H9 (cell line): Measurements from ENCODE around the gene TMEM151B. TPM values are rescaled to one million over a fixed set of nuclear protein-coding genes. Genes with fewer than 3 reads are reported as not detected.

ENCODE experiments used
- DNase-seq: peaks from one replicate; pipeline ENCODE4 v3.0.0-alpha.2; 2017
- H2AFZ ChIP-seq: one replicate; pipeline ENCODE4 v1.6.1; 2013; ENCODE audit warnings: mild to moderate bottlenecking, low read length, control low read depth, moderate library complexity
- H2AK5ac ChIP-seq: 2 replicates; pipeline ENCODE4 v1.6.1; 2013; ENCODE audit warnings: low read length, control low read depth, mixed read lengths; ENCODE audit not compliant: insufficient read length
- H2BK120ac ChIP-seq: one replicate; pipeline ENCODE4 v1.6.1; 2013; ENCODE audit warnings: low read depth, mild to moderate bottlenecking, low read length, control low read depth, inconsistent platforms; ENCODE audit not compliant: poor library complexity, severe bottlenecking
- H2BK12ac ChIP-seq: 2 replicates; pipeline ENCODE4 v1.6.1; 2013; ENCODE audit warnings: low read length, control low read depth, mixed read lengths, low read depth; ENCODE audit not compliant: insufficient read length
- H2BK15ac ChIP-seq: 2 replicates; pipeline ENCODE4 v1.6.1; 2013; ENCODE audit warnings: low read depth, low read length, control low read depth
- H2BK20ac ChIP-seq: one replicate; pipeline ENCODE4 v1.6.1; 2013; ENCODE audit warnings: low read depth, mild to moderate bottlenecking, low read length, control low read depth, inconsistent platforms; ENCODE audit not compliant: poor library complexity, severe bottlenecking
- H2BK5ac ChIP-seq: 2 replicates; pipeline ENCODE4 v1.6.1; 2013; ENCODE audit warnings: low read length, control low read depth, mixed read lengths; ENCODE audit not compliant: insufficient read length
- H3K14ac ChIP-seq: 2 replicates; pipeline ENCODE4 v1.6.1; 2013; ENCODE audit warnings: low read length, control low read depth; ENCODE audit not compliant: insufficient read depth
- H3K18ac ChIP-seq: 2 replicates; pipeline ENCODE4 v1.6.1; 2013; ENCODE audit warnings: low read depth, mild to moderate bottlenecking, mixed read lengths, low read length, control low read depth; ENCODE audit not compliant: insufficient read length
- H3K23ac ChIP-seq: 2 replicates; pipeline ENCODE4 v1.6.1; 2013; ENCODE audit warnings: low read length, control low read depth, mixed read lengths, low read depth; ENCODE audit not compliant: insufficient read length
- H3K23me2 ChIP-seq: 2 replicates; pipeline ENCODE4 v1.6.1; 2013; ENCODE audit warnings: low read depth, mild to moderate bottlenecking, mixed read lengths, low read length, control low read depth; ENCODE audit not compliant: insufficient read length, poor library complexity, severe bottlenecking
- H3K27ac ChIP-seq: 2 replicates; pipeline ENCODE4 v1.5.1; 2013; ENCODE audit warnings: low read length, control low read depth, mixed read lengths, low read depth; ENCODE audit not compliant: insufficient read length
- H3K27me3 ChIP-seq: 2 replicates; pipeline ENCODE4 v1.6.1; 2013; ENCODE audit warnings: low read length, control low read depth, inconsistent platforms; ENCODE audit not compliant: insufficient read depth
- H3K4ac ChIP-seq: 2 replicates; pipeline ENCODE4 v1.6.1; 2013; ENCODE audit warnings: low read depth, mild to moderate bottlenecking, control low read depth, inconsistent platforms, low read length, moderate library complexity
- H3K4me1 ChIP-seq: 2 replicates; pipeline ENCODE4 v1.6.1; 2013; ENCODE audit warnings: low read length, control low read depth, inconsistent platforms; ENCODE audit not compliant: insufficient read depth
- H3K4me2 ChIP-seq: 2 replicates; pipeline ENCODE4 v1.6.1; 2013; ENCODE audit warnings: low read length, control low read depth, mixed read lengths; ENCODE audit not compliant: insufficient read length, insufficient read depth
- H3K56ac ChIP-seq: 2 replicates; pipeline ENCODE4 v1.6.1; 2013; ENCODE audit warnings: low read depth, mild to moderate bottlenecking, mixed read lengths, low read length, control low read depth; ENCODE audit not compliant: insufficient read length
- H3K79me1 ChIP-seq: 2 replicates; pipeline ENCODE4 v1.6.1; 2013; ENCODE audit warnings: low read depth, mild to moderate bottlenecking, moderate library complexity, low read length, control low read depth, inconsistent platforms; ENCODE audit not compliant: insufficient read depth, poor library complexity, severe bottlenecking
- H3K79me2 ChIP-seq: 2 replicates; pipeline ENCODE4 v1.6.1; 2013; ENCODE audit warnings: low read length, control low read depth, inconsistent platforms; ENCODE audit not compliant: insufficient read depth
- H3K9ac ChIP-seq: 2 replicates; pipeline ENCODE4 v1.6.1; 2013; ENCODE audit warnings: low read length, control low read depth, mixed read lengths; ENCODE audit not compliant: insufficient read length; ENCODE audit errors: extremely low read depth
- H3K9me3 ChIP-seq: one replicate; pipeline ENCODE4 v1.6.1; 2013; ENCODE audit warnings: low read depth, low read length, inconsistent platforms; ENCODE audit not compliant: control insufficient read depth
- H3T11ph ChIP-seq: one replicate; pipeline ENCODE4 v1.6.1; 2013; ENCODE audit warnings: mild to moderate bottlenecking, low read length, control low read depth, inconsistent platforms
- H4K20me1 ChIP-seq: one replicate; pipeline ENCODE4 v1.6.1; 2013; ENCODE audit not compliant: control insufficient read depth, insufficient read length, insufficient read depth
- H4K5ac ChIP-seq: 2 replicates; pipeline ENCODE4 v1.6.1; 2013; ENCODE audit warnings: low read depth, mild to moderate bottlenecking, mixed read lengths, low read length, control low read depth; ENCODE audit not compliant: insufficient read length
- H4K8ac ChIP-seq: replicated peaks from 2 replicates; pipeline ENCODE4 v1.6.1; 2013; ENCODE audit warnings: low read length, control low read depth, mixed read lengths, low read depth; ENCODE audit not compliant: insufficient read length
- H4K91ac ChIP-seq: 2 replicates; pipeline ENCODE4 v1.6.1; 2013; ENCODE audit warnings: low read depth, mild to moderate bottlenecking, moderate library complexity, mixed read lengths, low read length, control low read depth; ENCODE audit not compliant: insufficient read length
- H3K27ac Mint-ChIP-seq, 3 experiments: 2 replicates in 2 of 3; 3 replicates in 1 of 3; pipeline ENCODE4 v1.8.0; 2020 to 2021; ENCODE audit warnings: mixed read lengths in 3 of 3, mild to moderate bottlenecking in 1 of 3, moderate library complexity in 1 of 3
- H3K27me3 Mint-ChIP-seq: 2 replicates; pipeline ENCODE4 v1.8.0; 2021; ENCODE audit warnings: low read depth, mild to moderate bottlenecking, moderate library complexity, mixed read lengths
- H3K36me3 Mint-ChIP-seq, 3 experiments: 2 replicates in 2 of 3; 3 replicates in 1 of 3; pipeline ENCODE4 v1.8.0; 2020 to 2021; ENCODE audit warnings: low read depth in 3 of 3, mixed read lengths in 3 of 3; ENCODE audit not compliant: insufficient read depth in 1 of 3
- H3K4me1 Mint-ChIP-seq, 2 experiments: 2 replicates each; pipeline ENCODE4 v1.8.0; 2020; ENCODE audit warnings: mixed read lengths in 2 of 2
- H3K4me3 Mint-ChIP-seq, 2 experiments: 2 replicates in 1 of 2; 3 replicates in 1 of 2; pipeline ENCODE4 v1.8.0; 2020 to 2021; ENCODE audit warnings: mild to moderate bottlenecking in 2 of 2, mixed read lengths in 2 of 2, moderate library complexity in 1 of 2
- H3K9me3 Mint-ChIP-seq, 2 experiments: 2 replicates in 1 of 2; 3 replicates in 1 of 2; pipeline ENCODE4 v1.8.0; 2020; ENCODE audit warnings: mild to moderate bottlenecking in 2 of 2, mixed read lengths in 2 of 2, moderate library complexity in 1 of 2
- WGBS: extraction: QIAGEN DNeasy Blood & Tissue Kit; methylation state at CpG from one replicate; pipeline ENCODE4 v1.1.7; 2013; ENCODE audit warnings: missing lambda C conversion rate, low lambda C conversion rate, mixed read lengths; ENCODE audit not compliant: insufficient read length; ENCODE audit errors: extremely low coverage; 5-methylcytosine and 5-hydroxymethylcytosine counted together
- total RNA-seq: library from RNA; stranded (reverse); gene quantifications from 2 replicates; pipeline ENCODE4 v1.2.1, GENCODE V29; 2021
- TF ChIP-seq, protein P1 (sequence below): fragments of 200-600 bp; sonication (generic); conservative IDR thresholded peaks from 3 replicates; pipeline ENCODE4 v1.8.0; 2021; ENCODE audit warnings: antibody characterized with exemption, mild to moderate bottlenecking

TMEM151B gene
- total RNA-seq, 1 experiment from 2014 or later = 2.4 TPM

DNA sequence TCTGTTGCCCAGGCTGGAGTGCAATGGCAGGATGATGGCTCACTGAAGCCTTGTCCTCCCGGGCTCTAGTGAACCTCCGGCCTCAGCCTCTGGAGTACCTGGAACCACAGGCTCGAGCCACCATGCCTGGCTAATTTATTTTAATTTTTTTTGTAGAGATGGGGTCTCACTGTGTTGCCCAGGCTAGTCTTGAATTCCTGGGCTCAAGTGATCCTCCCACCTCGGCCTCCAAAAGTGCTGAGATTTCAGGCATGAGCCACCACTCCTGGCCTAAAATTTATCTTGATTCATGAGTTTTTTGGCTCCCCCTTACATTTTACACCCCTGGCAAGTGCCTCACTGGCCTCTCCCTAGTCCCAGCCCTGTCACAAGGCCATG is 49.3 kb upstream of the TMEM151B start:
- Mint-ChIP-seq H3K4me1 (peaks cover 67 to 70% of the 10 kb centered on the region in 2 experiments), H3K27me3 (peaks cover 3% of the 10 kb centered on the region), H3K27ac (peak overlapping the region in 2 of 3 experiments; percentile 81 to 85; a peak in 5 of 7 replicates), H3K9me3 (no peaks in the 10 kb centered on the region; a peak in 1 of 5 replicates), H3K36me3 (peaks cover 0 to 3% (median 0%) of the 10 kb centered on the region in 3 experiments; a peak in 2 of 7 replicates), H3K4me3 (peak overlapping the region in 1 of 2 experiments; percentile 47; a peak in 2 of 5 replicates)
- Histone ChIP-seq H3K27me3 (no peaks in the 10 kb centered on the region), H3K9ac (no peak overlapping the region), H3K4me1 (peaks cover 22% of the 10 kb centered on the region; the same call in 1 of the 2 replicates), H2BK15ac (no peak overlapping the region), H3K4ac (no peak overlapping the region), H3K23ac (no peak overlapping the region), H2AFZ (no peak overlapping the region), H3K79me2 (peaks cover 13% of the 10 kb centered on the region; the same call in 1 of the 2 replicates), H3K27ac (no peak overlapping the region), H3K56ac (no peak overlapping the region), H3T11ph (no peak overlapping the region), H3K9me3 (no peaks in the 10 kb centered on the region), H2BK20ac (no peak overlapping the region), H3K4me2 (no peak overlapping the region), H2BK12ac (no peak overlapping the region), H4K5ac (no peak overlapping the region), H2BK120ac (no peak overlapping the region), H2AK5ac (no peak overlapping the region), H3K14ac (no peak overlapping the region), H3K18ac (no peak overlapping the region), H4K20me1 (no peaks in the 10 kb centered on the region), H3K79me1 (peaks cover 13% of the 10 kb centered on the region), H4K8ac (no peak overlapping the region), H2BK5ac (no peak overlapping the region), H4K91ac (no peak overlapping the region), H3K23me2 (peaks cover 22% of the 10 kb centered on the region)
- DNase-seq = no peak
- no CpG with 5 or more reads among the region's 4 CpGs for WGBS
- TF ChIP-seq, protein P1, sequence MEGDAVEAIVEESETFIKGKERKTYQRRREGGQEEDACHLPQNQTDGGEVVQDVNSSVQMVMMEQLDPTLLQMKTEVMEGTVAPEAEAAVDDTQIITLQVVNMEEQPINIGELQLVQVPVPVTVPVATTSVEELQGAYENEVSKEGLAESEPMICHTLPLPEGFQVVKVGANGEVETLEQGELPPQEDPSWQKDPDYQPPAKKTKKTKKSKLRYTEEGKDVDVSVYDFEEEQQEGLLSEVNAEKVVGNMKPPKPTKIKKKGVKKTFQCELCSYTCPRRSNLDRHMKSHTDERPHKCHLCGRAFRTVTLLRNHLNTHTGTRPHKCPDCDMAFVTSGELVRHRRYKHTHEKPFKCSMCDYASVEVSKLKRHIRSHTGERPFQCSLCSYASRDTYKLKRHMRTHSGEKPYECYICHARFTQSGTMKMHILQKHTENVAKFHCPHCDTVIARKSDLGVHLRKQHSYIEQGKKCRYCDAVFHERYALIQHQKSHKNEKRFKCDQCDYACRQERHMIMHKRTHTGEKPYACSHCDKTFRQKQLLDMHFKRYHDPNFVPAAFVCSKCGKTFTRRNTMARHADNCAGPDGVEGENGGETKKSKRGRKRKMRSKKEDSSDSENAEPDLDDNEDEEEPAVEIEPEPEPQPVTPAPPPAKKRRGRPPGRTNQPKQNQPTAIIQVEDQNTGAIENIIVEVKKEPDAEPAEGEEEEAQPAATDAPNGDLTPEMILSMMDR = no peak
